ENCODE measurements around the gene DLG4. TPM values are rescaled to one million over a fixed set of nuclear protein-coding genes. Genes with fewer than 3 reads are reported as not detected.

DLG4 gene
- total RNA-seq (2014; rRNA removed; shearing (Covaris generic)): 1.9 and 3.9 TPM in 2 replicates

DNA sequence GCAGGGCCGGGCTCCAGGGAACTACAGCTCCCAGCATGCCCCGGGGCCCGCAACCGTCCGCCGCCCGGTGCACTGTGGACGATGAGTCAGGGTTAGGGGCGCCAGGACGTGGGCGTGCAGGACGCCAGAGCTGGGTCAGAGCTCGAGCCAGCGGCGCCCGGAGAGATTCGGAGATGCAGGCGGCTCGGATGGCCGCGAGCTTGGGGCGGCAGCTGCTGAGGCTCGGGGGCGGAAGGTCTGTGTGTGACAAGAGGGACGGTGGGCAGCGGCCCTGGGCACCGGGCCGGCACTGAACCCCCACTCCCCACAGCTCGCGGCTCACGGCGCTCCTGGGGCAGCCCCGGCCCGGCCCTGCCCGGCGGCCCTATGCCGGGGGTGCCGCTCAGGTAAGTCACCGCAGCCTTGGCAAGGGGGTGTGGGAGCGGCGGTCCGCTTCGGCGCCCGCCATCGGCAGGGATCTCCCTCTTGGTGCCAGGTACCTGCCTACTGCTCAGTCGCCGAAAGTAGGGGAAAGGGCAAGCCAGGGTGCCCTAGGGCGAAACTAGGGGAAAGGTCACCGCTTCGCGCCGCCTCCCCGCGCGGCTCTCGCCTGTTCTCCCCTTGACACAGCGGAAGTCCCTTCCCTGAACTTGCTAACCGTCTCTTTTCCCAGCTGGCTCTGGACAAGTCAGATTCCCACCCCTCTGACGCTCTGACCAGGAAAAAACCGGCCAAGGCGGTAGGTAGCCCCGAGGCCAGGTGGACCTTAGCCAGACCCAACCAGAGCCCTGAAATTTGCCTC, at the start of gene DLG4, which contains the start of gene ACADVL:
Gene DLG4, minus strand, starts transcription at position 25 of the 781 bp plus-strand sequence.
Gene ACADVL, plus strand, starts transcription at position 127 of the 781 bp plus-strand sequence. Its CDS starts 47 bp downstream, at position 174.
- H3K36me3 ChIP-seq: peaks cover 7% of the 10 kb centered on the region; the same call in 1 of the 2 replicates
- no peaks in the 10 kb centered on the region for H3K27me3 ChIP-seq
- peak; percentile 82 to 86 for DNase-seq
- no peaks in the 10 kb centered on the region for H3K9me3 ChIP-seq (replicated peaks)
- peak within 1 kb of the TSS; percentile 78 for H3K4me3 ChIP-seq
- peaks cover 33% of the 10 kb centered on the region for H3K4me1 ChIP-seq
- peak within 1 kb of the TSS; percentile 56 for H3K27ac ChIP-seq

DNA sequence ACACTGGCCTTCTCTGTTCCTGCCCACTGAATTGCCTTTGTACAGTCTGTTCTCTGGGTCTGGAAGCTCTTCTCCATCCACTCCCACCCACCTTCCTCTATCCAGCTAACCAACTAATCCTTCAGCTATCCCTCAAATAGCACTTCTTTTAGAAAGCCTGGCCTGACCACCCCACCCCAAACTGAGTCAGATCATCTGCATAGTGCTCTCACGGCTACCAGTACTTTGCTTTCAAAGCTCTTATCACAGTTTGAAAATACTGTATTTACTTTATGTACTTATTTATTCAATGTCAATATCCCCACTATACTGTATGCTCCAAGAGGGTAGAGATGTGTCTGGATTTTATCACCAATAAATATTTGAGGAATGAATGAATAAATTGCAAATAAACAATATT, 47.1 kb upstream of the DLG4 start:
- no peak for DNase-seq
- H3K27me3 ChIP-seq: no peaks in the 10 kb centered on the region
- no peak overlapping the region for H3K27ac ChIP-seq
- no peak overlapping the region for H3K4me3 ChIP-seq
- H3K9me3 ChIP-seq (replicated peaks): no peaks in the 10 kb centered on the region
- H3K36me3 ChIP-seq: no peaks in the 10 kb centered on the region
- no peaks in the 10 kb centered on the region for H3K4me1 ChIP-seq

DNA sequence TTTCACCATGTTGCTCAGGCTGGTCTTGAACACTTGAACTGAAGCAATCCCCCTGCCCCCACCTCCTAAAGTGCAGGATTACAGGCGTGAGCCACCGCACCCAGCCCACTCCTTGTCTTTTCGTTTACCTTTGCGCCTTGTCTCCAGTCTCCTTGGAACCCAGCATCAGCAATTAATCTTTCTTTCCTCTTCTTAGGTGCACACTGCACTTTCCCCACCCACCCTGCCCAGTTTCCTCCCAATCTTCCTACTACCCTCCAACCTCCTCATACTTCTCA, 44.1 kb upstream of the DLG4 start:
- Histone ChIP-seq H3K4me3 (no peak overlapping the region), H3K36me3 (no peaks in the 10 kb centered on the region; the same call in none of the 2 replicates), H3K9me3 (replicated peaks) (no peaks in the 10 kb centered on the region), H3K27me3 (no peaks in the 10 kb centered on the region), H3K4me1 (no peaks in the 10 kb centered on the region), H3K27ac (no peak overlapping the region)
- DNase-seq: no peak

DNA sequence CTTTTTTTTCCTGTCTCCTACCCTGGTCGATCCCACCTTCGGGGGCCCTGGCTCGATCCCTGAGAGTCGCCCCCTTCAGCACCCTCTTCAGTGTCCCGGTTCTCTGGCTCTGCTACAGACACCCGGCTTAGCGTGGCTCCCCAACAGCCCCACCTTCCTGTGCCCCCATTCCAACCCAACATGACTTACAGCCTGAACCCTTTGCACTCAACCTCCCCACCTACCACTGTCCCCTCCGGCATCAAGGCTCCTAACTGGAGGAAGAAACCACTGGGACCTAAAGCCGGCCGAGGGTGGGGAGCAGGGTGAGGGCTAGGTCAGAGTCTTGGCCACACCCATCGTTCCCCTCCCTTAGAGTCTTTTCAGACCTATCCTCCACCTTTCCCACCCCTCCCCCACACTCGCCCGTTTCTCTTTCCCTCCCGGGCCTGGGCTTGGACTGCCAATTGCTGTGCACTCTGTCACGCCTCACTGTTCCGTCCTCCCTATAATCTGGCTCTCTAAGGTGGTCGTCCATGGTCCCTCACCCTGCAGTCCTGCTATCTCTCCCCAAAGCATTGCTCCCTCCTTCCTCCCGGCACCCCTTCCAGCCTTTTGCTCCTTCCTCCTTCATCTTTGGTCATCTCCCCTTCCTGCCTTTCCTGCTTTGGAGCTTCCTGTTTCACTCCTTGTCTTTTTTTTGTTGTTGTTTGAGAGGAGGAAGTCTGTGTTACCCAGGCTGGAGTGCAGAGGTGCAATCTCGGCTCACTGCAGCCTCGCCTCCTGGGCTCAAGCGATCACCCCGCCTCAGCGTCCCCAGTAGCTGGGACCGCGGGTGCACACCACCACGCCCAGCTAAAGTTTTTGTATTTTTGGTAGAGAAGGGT, 43.5 kb upstream of the DLG4 start:
- no peaks in the 10 kb centered on the region for H3K27me3 ChIP-seq
- no peak overlapping the region; the same call in 1 of the 2 replicates for H3K4me3 ChIP-seq
- no peaks in the 10 kb centered on the region for H3K9me3 ChIP-seq (replicated peaks)
- peaks cover 4% of the 10 kb centered on the region for H3K36me3 ChIP-seq
- H3K27ac ChIP-seq: no peak overlapping the region
- no peak for DNase-seq
- no peaks in the 10 kb centered on the region for H3K4me1 ChIP-seq

DNA sequence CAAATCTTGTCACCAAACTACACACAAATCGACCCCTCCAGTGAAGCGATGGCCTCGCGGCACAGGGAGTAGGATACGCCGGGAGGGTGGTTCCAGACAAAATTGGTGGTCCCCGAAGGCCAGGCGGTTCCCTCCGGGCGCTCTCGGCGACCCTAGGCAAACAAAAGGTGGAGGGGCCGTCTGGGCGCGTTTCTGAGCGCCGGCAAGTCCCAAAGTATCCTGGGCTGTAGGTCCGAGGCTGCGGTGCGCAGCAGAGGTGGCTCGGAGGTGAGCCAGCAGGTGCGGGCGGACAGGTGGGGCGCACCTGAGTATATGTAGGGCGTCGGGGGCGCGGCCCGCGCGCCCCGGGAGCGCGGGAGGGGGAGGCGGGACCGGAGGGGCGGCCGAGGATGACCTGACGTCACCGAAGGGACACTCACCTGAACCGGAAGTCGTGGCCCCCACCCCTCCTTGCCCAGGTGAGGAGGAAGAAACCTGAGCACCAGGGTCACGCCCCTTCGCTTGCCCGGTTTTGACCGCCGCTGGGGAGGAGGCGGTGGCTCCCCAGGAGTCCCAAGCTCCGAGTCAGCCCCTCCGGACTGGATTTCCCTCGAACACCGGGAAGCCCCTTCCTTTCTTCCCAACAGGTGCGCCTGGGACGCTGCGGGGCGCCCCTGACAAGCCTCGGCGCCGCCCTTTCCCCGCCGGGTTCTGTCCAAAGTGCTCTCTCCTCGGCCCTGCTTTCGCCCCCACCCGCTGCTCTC, 42.7 kb upstream of the DLG4 start, which contains the start of gene CLDN7:
Gene CLDN7, minus strand, starts transcription at position 287 of the 743 bp plus-strand sequence. CDS start 435 bp downstream, outside the sequence.
- H3K4me3 ChIP-seq: no peak within 1 kb of the TSS; the same call in 1 of the 2 replicates
- no peaks in the 10 kb centered on the region for H3K27me3 ChIP-seq
- peaks cover 4% of the 10 kb centered on the region for H3K36me3 ChIP-seq
- H3K27ac ChIP-seq: no peak within 1 kb of the TSS
- no peak for DNase-seq
- H3K9me3 ChIP-seq (replicated peaks): no peaks in the 10 kb centered on the region
- no peaks in the 10 kb centered on the region for H3K4me1 ChIP-seq

DNA sequence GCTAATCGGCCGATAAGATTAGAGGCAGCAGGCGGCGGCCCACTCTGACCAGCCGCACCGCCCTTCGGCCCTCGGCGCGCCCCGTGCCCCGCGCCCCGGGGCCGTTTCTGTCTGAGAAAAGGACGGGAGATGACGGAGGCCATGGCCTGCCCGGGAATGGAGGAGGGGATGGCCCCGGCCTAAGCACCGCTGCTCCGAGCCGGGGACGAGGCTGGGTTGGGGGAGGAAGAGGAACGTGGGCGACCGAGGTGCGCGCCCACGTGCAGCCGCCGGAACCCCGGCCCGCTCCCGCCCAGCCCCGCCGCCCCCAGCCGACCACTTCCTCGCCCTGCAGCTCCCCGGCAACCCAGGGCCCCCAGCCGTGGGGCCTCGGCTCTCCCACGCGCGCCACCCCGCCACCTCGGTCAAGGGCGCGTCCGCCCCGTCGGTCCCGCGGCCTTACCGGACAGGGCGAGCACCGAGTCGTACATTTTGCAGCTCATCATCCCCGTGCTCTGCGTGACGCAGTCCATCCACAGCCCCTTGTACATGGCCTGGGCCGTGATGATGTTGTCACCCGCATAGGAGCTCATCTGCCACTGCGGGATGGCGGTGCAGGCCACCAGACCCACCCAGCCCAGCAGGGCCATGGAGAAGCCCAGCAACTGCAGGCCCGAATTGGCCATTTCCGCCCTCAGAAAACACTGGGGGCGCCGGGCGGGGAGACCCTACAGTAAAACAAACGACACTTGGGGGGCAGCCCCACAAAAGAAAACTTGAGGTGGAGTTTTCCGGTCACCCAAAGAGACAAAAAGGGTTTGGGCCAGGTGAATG, 41.9 kb upstream of the DLG4 start:
- H3K4me1 ChIP-seq: no peaks in the 10 kb centered on the region
- no peak overlapping the region for H3K4me3 ChIP-seq
- no peak for DNase-seq
- H3K27me3 ChIP-seq: no peaks in the 10 kb centered on the region
- peaks cover 4% of the 10 kb centered on the region for H3K36me3 ChIP-seq
- no peak overlapping the region for H3K27ac ChIP-seq
- H3K9me3 ChIP-seq (replicated peaks): no peaks in the 10 kb centered on the region

DNA sequence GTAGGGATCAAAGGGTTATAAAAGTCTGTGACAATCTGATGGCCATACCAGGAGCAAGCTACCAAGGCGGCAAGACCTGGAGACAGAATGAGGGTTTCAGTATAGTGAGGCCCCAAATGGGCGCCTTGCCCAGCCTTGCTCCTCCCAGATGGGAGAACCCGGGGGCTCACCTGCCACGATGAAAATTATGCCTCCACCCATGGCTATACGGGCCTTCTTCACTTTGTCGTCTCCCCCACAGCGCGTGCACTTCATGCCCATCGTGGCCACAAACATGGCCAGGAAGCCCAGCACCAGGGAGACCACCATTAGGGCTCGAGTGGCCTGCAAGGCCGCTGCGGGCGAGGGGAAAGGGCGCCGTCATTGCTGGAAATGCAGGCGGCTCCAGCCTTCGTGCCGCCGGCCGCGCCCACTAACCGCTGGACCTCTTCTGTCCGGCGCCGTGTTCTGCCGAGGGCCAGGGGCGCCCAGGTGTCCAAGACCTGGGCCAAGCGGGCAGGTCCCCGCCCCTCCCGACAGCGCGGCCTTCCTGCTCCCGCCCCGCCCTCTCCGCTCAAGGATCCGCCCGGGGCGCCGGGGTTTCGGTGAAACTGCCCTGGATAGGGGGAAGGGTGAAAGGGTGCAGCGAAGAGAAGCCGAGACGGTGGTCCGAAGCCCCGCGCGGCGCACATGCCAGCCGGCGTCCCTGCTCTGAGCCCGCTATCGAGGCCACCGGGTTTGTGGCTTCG, 41.2 kb upstream of the DLG4 start:
- H3K4me3 ChIP-seq: no peak overlapping the region
- peaks cover 4% of the 10 kb centered on the region for H3K36me3 ChIP-seq
- H3K4me1 ChIP-seq: no peaks in the 10 kb centered on the region
- no peak for DNase-seq
- H3K27me3 ChIP-seq: no peaks in the 10 kb centered on the region
- no peaks in the 10 kb centered on the region for H3K9me3 ChIP-seq (replicated peaks)
- no peak overlapping the region for H3K27ac ChIP-seq

DNA sequence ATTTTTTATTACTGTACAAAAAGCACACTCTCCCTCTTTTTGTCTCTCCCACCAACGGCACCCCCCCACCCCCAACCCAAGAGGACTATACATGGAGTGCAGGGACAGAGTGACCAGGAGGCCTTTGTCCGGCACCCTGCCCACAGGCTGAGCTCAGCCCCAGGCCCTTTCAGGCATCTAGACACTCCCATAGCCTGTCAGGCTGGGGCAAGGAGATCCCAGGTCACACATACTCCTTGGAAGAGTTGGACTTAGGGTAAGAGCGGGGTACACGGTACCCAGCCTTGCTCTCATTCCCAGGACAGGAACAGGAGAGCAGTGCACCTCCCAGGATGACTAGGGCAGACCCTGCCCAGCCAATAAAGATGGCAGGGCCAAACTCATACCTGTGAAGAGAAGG, 40.5 kb upstream of the DLG4 start:
- no peak for DNase-seq
- Histone ChIP-seq H3K4me3 (no peak overlapping the region), H3K36me3 (peaks cover 4% of the 10 kb centered on the region), H3K4me1 (no peaks in the 10 kb centered on the region), H3K27me3 (no peaks in the 10 kb centered on the region), H3K27ac (no peak overlapping the region), H3K9me3 (replicated peaks) (no peaks in the 10 kb centered on the region)

DNA sequence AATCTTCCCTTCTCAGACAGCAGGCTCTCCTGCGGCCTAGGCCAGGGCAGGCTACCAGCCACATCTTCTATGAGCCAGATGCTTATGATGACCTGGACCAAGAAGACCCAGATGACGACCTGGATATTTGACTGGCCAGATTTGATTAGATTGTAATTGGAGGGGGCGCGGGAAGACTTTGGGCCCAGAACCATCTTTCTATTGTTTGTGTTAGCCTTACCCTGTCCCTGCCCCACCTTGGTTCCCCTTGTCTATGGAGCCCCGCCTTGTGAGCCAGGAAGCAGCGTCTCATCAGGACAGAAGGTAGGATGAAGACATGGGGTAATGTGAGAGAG, 39.9 kb upstream of the DLG4 start:
- Histone ChIP-seq H3K36me3 (peaks cover 4% of the 10 kb centered on the region), H3K27ac (no peak overlapping the region), H3K27me3 (no peaks in the 10 kb centered on the region), H3K4me1 (no peaks in the 10 kb centered on the region), H3K4me3 (no peak overlapping the region), H3K9me3 (replicated peaks) (no peaks in the 10 kb centered on the region)
- no peak for DNase-seq

DNA sequence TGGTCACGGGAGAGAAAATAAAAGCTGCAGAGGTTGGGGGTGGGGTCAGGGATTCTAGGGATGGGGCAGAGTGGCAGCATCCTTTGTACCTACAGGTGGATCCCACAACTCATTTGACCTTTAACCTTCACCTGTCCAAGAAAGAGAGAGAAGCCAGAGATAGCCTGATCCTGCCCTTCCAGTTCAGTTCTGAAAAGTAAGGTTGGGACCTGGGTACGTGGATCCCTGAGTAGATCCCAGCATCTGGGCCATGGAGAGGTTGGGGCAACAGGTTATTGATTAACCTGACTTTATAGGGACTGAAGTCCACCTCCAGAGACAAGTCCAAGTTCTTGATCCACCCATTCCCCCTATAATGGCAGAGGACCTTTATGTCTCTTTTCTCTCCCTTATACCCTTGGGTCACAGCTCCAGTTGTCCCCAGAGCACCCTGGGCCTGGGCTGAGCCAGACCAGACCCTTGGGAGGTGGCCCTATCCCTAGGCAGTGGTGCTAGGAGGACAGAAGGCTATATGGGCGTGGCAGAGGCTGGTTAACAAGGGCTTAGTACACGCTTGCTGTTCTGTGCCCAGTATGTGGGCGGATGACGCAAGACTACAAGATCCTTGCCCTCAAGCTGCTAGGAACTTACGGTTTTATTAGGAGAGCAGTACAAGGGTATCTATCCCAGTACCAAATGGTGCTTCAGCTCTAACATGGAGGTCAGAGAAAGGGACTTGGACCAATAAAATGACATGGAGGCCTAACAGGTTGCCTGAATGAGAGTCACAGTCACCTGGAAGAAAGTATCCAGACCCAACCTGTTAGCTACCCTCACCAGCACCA, 39.3 kb upstream of the DLG4 start:
- H3K27ac ChIP-seq: no peak overlapping the region
- H3K36me3 ChIP-seq: peaks cover 4% of the 10 kb centered on the region
- H3K27me3 ChIP-seq: no peaks in the 10 kb centered on the region
- H3K4me1 ChIP-seq: no peaks in the 10 kb centered on the region
- no peak overlapping the region for H3K4me3 ChIP-seq
- H3K9me3 ChIP-seq (replicated peaks): no peaks in the 10 kb centered on the region
- DNase-seq: no peak

DNA sequence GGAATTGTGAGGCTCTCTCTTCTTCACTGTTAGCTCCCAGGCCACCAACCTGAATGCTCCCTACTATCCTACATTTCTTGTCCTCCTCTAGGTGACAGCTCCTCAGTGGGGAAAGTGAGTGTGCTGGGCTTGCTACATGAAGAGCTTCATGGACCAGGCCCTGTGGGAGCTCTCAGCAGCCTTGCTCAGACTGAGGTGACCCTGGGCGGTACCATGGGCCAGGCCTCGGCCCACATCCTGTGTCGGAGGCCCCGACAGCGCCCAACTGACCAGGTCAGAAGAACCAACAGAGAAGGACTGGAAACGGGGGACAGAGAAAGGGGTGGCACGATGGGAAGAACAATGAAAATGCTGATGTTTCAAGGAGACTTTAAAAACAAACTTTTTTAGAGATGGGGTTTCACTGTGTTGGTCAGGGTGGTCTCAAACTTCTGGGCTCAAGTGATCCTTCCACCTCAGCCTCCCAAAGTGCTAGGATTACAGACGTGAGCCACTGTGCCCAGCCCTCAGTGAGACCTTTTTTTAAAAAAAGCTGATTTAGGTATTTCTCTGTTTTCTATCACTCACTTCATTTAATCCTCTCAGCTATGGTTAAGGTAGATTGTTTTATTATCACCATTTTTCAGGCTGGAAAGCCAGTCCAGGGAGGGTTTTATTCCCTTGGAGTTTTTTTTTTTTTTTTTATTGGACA, 37.3 kb upstream of the DLG4 start:
- no peaks in the 10 kb centered on the region for H3K4me1 ChIP-seq
- H3K36me3 ChIP-seq: peaks cover 4% of the 10 kb centered on the region
- H3K4me3 ChIP-seq: no peak overlapping the region
- H3K27me3 ChIP-seq: no peaks in the 10 kb centered on the region
- H3K9me3 ChIP-seq (replicated peaks): no peaks in the 10 kb centered on the region
- no peak for DNase-seq
- no peak overlapping the region for H3K27ac ChIP-seq

DNA sequence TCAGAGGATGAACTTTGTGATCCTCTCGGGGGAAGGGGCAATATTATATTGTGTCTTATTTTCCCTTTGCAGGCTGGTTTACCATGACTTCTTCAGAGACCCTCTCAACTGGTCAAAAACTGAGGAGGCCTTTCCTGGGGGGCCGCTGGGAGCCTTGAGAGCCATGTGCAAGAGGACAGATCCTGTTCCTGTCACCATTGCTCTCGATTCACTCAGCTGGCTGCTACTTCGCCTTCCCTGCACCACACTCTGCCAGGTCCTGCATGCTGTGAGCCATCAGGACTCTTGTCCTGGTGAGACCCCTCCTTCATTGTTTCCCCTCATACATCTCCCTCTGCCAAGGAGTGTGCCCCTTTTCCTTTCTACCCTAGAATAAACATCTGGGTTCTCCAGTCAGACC, 34.9 kb upstream of the DLG4 start:
- no peak overlapping the region for H3K27ac ChIP-seq
- H3K4me3 ChIP-seq: no peak overlapping the region
- DNase-seq: no peak
- H3K9me3 ChIP-seq (replicated peaks): no peaks in the 10 kb centered on the region
- no peaks in the 10 kb centered on the region for H3K27me3 ChIP-seq
- peaks cover 4% of the 10 kb centered on the region for H3K36me3 ChIP-seq
- H3K4me1 ChIP-seq: 0 out of 2 replicates have a peak, but pooled peaks cover 3% of the 10 kb centered on the region
